ENCODE measurements around the gene NOP53.

DNA sequence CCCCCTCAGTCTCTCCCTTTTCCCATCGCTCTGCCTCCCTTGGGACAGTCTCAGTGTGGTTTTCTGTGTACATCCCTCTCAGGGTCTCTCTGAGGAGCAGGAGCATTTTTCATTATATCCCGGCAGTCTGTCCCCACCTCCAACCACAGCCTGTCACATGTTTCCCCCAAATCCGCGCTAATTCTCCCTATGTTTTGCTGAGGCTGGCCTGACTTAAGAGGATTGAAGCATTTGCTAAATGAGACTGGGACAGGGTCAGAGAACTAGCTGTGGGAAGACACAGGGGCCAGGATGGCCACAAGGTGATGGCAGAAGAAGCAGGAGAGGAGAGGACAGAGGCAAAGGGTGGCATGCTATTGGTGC is 53.5 kb downstream of the NOP53 start:
- TF ChIP-seq, protein P1, sequence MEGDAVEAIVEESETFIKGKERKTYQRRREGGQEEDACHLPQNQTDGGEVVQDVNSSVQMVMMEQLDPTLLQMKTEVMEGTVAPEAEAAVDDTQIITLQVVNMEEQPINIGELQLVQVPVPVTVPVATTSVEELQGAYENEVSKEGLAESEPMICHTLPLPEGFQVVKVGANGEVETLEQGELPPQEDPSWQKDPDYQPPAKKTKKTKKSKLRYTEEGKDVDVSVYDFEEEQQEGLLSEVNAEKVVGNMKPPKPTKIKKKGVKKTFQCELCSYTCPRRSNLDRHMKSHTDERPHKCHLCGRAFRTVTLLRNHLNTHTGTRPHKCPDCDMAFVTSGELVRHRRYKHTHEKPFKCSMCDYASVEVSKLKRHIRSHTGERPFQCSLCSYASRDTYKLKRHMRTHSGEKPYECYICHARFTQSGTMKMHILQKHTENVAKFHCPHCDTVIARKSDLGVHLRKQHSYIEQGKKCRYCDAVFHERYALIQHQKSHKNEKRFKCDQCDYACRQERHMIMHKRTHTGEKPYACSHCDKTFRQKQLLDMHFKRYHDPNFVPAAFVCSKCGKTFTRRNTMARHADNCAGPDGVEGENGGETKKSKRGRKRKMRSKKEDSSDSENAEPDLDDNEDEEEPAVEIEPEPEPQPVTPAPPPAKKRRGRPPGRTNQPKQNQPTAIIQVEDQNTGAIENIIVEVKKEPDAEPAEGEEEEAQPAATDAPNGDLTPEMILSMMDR (IDR thresholded peaks at IDR 0.05; ENCODE audit: borderline replicate concordance, extremely low read depth, low read length, poor library complexity, severe bottlenecking) = no peak
- TF ChIP-seq EZH2 (IDR thresholded peaks at IDR 0.05; ENCODE audit: borderline replicate concordance, low read depth, low read length, severe bottlenecking) = no peak
